OCI-LY7 (cell line): ENCODE data around the gene KCNH1. TPM values are rescaled to one million over a fixed set of nuclear protein-coding genes. Genes with fewer than 3 reads are reported as not detected.

Experiments used
- BruUV-seq: library from RNA; stranded (reverse); fragments of 400-500 nt; replicated peaks from 2 replicates; lab custom pipeline; 2021; lab: Mats Ljungman, UMichigan
- CTCF ChIA-PET: fragments of 300-600 bp; sonication (Branson Sonifier 250); formaldehyde crosslinking; loops from one replicate; lab custom pipeline; 2022; ENCODE audit warnings: antibody characterized with exemption; ENCODE audit not compliant: unreplicated experiment; lab: Charles Lee
- POLR2A ChIA-PET: fragments of 300-600 bp; sonication (Branson Sonifier 250); formaldehyde crosslinking; loops from one replicate; lab custom pipeline; 2022; ENCODE audit warnings: antibody characterized with exemption; lab: Charles Lee
- DNase-seq: peaks from one replicate; pipeline ENCODE4 v3.0.0-alpha.2; 2015; ENCODE audit warnings: low spot score
- H2AFZ ChIP-seq: fragments of 200-600 bp; sonication (generic), shearing (Covaris generic); 2 replicates; pipeline ENCODE4 v1.6.1; 2014; ENCODE audit warnings: mild to moderate bottlenecking, antibody characterized with exemption, low read length, moderate library complexity
- H3K27ac ChIP-seq: fragments of 200-600 bp; sonication (generic); 2 replicates; pipeline ENCODE4 v1.5.1; 2014; ENCODE audit warnings: mixed run types, low read depth, mild to moderate bottlenecking, moderate library complexity, low read length, inconsistent platforms; ENCODE audit not compliant: poor library complexity, severe bottlenecking
- H3K36me3 ChIP-seq: fragments of 200-600 bp; sonication (generic); 2 replicates; pipeline ENCODE4 v1.6.1; 2014; ENCODE audit warnings: mild to moderate bottlenecking, antibody characterized with exemption, low read length, moderate library complexity, mixed read lengths; ENCODE audit not compliant: insufficient read depth
- H3K4me1 ChIP-seq: fragments of 200-600 bp; sonication (generic); 2 replicates; pipeline ENCODE4 v1.5.1; 2014; ENCODE audit warnings: mild to moderate bottlenecking, low read length; ENCODE audit not compliant: insufficient read depth, poor library complexity, severe bottlenecking
- H3K4me2 ChIP-seq: fragments of 200-600 bp; sonication (generic); 2 replicates; pipeline ENCODE4 v1.6.1; 2014; ENCODE audit warnings: mild to moderate bottlenecking, low read length
- H3K4me3 ChIP-seq: fragments of 200-600 bp; sonication (generic); 2 replicates; pipeline ENCODE4 v1.5.1; 2014; ENCODE audit warnings: mild to moderate bottlenecking, low read depth, low read length; ENCODE audit not compliant: poor library complexity, severe bottlenecking
- H3K79me2 ChIP-seq: fragments of 200-600 bp; sonication (generic); 2 replicates; pipeline ENCODE4 v1.6.1; 2016; ENCODE audit warnings: low read depth, mild to moderate bottlenecking, low read length, moderate library complexity, mixed read lengths; ENCODE audit not compliant: insufficient read depth
- H3K9me2 ChIP-seq: fragments of 200-600 bp; sonication (generic); 2 replicates; pipeline ENCODE4 v1.6.1; 2016; ENCODE audit warnings: mild to moderate bottlenecking, low read length, mixed read lengths; ENCODE audit not compliant: insufficient read depth
- H3K9me3 ChIP-seq: fragments of 200-600 bp; sonication (generic); 2 replicates; pipeline ENCODE4 v1.6.1; 2014; ENCODE audit warnings: mild to moderate bottlenecking, mixed run types, low read length, mixed read lengths
- H4K20me1 ChIP-seq: fragments of 200-600 bp; sonication (generic); 2 replicates; pipeline ENCODE4 v1.6.1; 2014; ENCODE audit warnings: mild to moderate bottlenecking, antibody characterized with exemption, low read length, moderate library complexity, mixed read lengths; ENCODE audit not compliant: insufficient read depth
- EZH2phosphoT487 ChIP-seq: fragments of 200-600 bp; sonication (generic); IDR thresholded peaks from 2 replicates; pipeline ENCODE4 v1.6.1; 2018; ENCODE audit warnings: low read depth, borderline replicate concordance, mild to moderate bottlenecking, mixed run types, antibody characterized with exemption, low read length, moderate library complexity, mixed read lengths
- intact Hi-C: fragments of 100-400 bp; cut with micrococcal nuclease; formaldehyde crosslinking; loops from one replicate; pipeline ENCODE4 v1.10.0; 2022; ENCODE audit not compliant: unreplicated experiment
- total RNA-seq, 2 experiments: library from RNA; depleted of rRNA in 1 of 2; stranded (reverse); fragments of >200 nt in 1 of 2; shearing (Covaris generic) in 1 of 2; gene quantifications; 2 replicates each; pipeline ENCODE4 v1.2.3, GENCODE V29; 2014 to 2022
- TF ChIP-seq, protein P1 (sequence below): fragments of 200-600 bp; sonication (generic); conservative IDR thresholded peaks from 2 replicates; pipeline ENCODE4 v1.5.1; 2014; ENCODE audit warnings: mild to moderate bottlenecking, antibody characterized with exemption, low read length, moderate library complexity, mixed read lengths

Gene KCNH1
- total RNA-seq, 2 experiments from 2014 or later: not detected

GRCh38 chr1:210827481-210827880 lies 306.5 kb downstream of the KCNH1 start:
- POLR2A ChIA-PET: interaction anchor here (0.9 kb wide), 1 partner anchor 30 kb away, joined by 6 read pairs; no protein-coding TSS in a partner anchor
- no TSS peak for BruUV-seq

DNA sequence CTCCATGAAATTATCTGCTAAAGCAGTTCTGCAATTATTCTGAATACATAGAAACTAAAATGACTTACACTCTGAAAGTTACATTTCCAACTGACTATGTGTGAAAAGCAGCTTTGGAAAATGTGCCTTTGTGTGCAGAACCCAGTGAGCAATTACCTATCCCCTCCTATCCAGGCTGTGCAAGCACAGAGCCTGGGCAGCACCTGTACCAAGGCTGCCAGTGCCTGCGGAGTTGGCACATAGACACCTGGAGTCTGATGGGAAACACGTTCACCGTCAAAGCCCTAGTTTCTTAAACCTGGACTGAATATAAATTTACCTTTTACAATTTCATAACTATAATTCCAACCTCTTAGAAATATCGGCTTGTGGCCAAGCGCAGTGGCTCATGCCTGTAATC lies 307.3 kb downstream of the KCNH1 start:
- intact Hi-C loops: no loop called here
- CTCF ChIA-PET: no interaction called here
- TF ChIP-seq, protein P1, sequence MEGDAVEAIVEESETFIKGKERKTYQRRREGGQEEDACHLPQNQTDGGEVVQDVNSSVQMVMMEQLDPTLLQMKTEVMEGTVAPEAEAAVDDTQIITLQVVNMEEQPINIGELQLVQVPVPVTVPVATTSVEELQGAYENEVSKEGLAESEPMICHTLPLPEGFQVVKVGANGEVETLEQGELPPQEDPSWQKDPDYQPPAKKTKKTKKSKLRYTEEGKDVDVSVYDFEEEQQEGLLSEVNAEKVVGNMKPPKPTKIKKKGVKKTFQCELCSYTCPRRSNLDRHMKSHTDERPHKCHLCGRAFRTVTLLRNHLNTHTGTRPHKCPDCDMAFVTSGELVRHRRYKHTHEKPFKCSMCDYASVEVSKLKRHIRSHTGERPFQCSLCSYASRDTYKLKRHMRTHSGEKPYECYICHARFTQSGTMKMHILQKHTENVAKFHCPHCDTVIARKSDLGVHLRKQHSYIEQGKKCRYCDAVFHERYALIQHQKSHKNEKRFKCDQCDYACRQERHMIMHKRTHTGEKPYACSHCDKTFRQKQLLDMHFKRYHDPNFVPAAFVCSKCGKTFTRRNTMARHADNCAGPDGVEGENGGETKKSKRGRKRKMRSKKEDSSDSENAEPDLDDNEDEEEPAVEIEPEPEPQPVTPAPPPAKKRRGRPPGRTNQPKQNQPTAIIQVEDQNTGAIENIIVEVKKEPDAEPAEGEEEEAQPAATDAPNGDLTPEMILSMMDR: no peak
- no peak for TF ChIP-seq EZH2phosphoT487

More at GRCh38 chr1:210827481-210827880, 306.5 kb downstream of the KCNH1 start:
- H3K79me2 ChIP-seq: no peaks in the 10 kb centered on the region
- H3K4me1 ChIP-seq: no peaks in the 10 kb centered on the region
- no peaks in the 10 kb centered on the region for H3K9me2 ChIP-seq
- intact Hi-C loops: no loop called here
- no peaks in the 10 kb centered on the region for H3K36me3 ChIP-seq
- CTCF ChIA-PET: no interaction called here
- TF ChIP-seq, protein P1: no peak
- no peak overlapping the region for H2AFZ ChIP-seq
- no peaks in the 10 kb centered on the region for H3K9me3 ChIP-seq
- H3K27ac ChIP-seq: no peak overlapping the region
- H3K4me2 ChIP-seq: no peak overlapping the region
- no peaks in the 10 kb centered on the region for H4K20me1 ChIP-seq
- H3K4me3 ChIP-seq: no peak overlapping the region
- DNase-seq: no peak

DNA sequence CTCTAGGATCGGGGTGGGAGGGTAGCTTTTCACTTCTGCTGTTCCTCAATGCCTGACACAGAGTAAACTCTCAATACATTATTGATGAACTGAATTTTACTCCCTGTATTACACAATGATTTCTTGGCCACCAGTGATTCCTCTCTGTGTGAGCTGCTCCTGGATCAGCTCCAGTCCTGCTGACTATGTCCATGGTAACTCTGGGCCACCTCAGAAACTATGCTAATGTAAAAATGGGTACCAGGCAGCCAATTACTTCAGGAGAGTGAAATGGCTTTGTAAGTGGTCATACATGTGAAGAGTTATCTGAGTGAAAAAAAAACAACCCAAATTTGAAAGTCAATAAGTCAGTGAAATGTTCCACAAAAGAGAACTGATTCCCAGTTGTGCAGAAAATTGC lies 311.0 kb downstream of the KCNH1 start:
- no peak overlapping the region for H3K27ac ChIP-seq
- H3K4me3 ChIP-seq: no peak overlapping the region
- CTCF ChIA-PET: no interaction called here
- no peaks in the 10 kb centered on the region for H3K4me1 ChIP-seq
- H3K36me3 ChIP-seq: no peaks in the 10 kb centered on the region
- POLR2A ChIA-PET: no interaction called here
- DNase-seq: no peak
- H3K4me2 ChIP-seq: no peak overlapping the region
- no peaks in the 10 kb centered on the region for H4K20me1 ChIP-seq
- no TSS peak for BruUV-seq
- H3K79me2 ChIP-seq: no peaks in the 10 kb centered on the region
- H3K9me2 ChIP-seq: no peaks in the 10 kb centered on the region
- intact Hi-C loops: no loop called here
- H2AFZ ChIP-seq: no peak overlapping the region
- H3K9me3 ChIP-seq: no peaks in the 10 kb centered on the region
- TF ChIP-seq EZH2phosphoT487: no peak
- TF ChIP-seq, protein P1: no peak

More for the DNA sequence above, 307.3 kb downstream of the KCNH1 start:
- Histone ChIP-seq H3K4me2 (no peak overlapping the region), H3K9me3 (no peaks in the 10 kb centered on the region), H3K9me2 (no peaks in the 10 kb centered on the region), H2AFZ (no peak overlapping the region), H3K4me1 (no peaks in the 10 kb centered on the region), H3K27ac (no peak overlapping the region), H3K79me2 (no peaks in the 10 kb centered on the region), H3K4me3 (no peak overlapping the region), H3K36me3 (no peaks in the 10 kb centered on the region), H4K20me1 (no peaks in the 10 kb centered on the region)
- POLR2A ChIA-PET: no interaction called here
- no TSS peak for BruUV-seq
- DNase-seq: no peak
